ENCODE results near the gene SLC6A5. TPM values are rescaled to one million over a fixed set of nuclear protein-coding genes. Genes with fewer than 3 reads are reported as not detected.

SLC6A5 gene
- total RNA-seq, 1 experiment from 2014 or later = not detected

GRCh38 chr11:20634781-20635180 is 35.4 kb downstream of the SLC6A5 start:
- no peak overlapping the region for H3K27ac ChIP-seq (ENCODE audit: low read length)
- no peaks in the 10 kb centered on the region for H3K4me1 ChIP-seq (ENCODE audit: control insufficient read depth, insufficient read depth, low read length)
- no peaks in the 10 kb centered on the region for H3K36me3 ChIP-seq (ENCODE audit: control insufficient read depth, insufficient read depth, low read length)
- ChIA-PET POLR2A (no interaction called here), CTCF (no interaction called here)
- no peak for DNase-seq (ENCODE audit: low read depth, low spot score)
- no peaks in the 10 kb centered on the region for H3K9me3 ChIP-seq (ENCODE audit: control insufficient read depth, insufficient read depth, low read depth, low read length)
- H3K27me3 ChIP-seq (ENCODE audit: control insufficient read depth, insufficient read depth, low read length) = peaks cover 3% of the 10 kb centered on the region
- TF ChIP-seq POLR2AphosphoS5 (IDR thresholded peaks at IDR 0.05; ENCODE audit: low read depth, low read length) = no peak
- TF ChIP-seq TCF7L2 (IDR thresholded peaks at IDR 0.05; ENCODE audit: low read depth, low read length) = no peak
- TF ChIP-seq, protein P1, sequence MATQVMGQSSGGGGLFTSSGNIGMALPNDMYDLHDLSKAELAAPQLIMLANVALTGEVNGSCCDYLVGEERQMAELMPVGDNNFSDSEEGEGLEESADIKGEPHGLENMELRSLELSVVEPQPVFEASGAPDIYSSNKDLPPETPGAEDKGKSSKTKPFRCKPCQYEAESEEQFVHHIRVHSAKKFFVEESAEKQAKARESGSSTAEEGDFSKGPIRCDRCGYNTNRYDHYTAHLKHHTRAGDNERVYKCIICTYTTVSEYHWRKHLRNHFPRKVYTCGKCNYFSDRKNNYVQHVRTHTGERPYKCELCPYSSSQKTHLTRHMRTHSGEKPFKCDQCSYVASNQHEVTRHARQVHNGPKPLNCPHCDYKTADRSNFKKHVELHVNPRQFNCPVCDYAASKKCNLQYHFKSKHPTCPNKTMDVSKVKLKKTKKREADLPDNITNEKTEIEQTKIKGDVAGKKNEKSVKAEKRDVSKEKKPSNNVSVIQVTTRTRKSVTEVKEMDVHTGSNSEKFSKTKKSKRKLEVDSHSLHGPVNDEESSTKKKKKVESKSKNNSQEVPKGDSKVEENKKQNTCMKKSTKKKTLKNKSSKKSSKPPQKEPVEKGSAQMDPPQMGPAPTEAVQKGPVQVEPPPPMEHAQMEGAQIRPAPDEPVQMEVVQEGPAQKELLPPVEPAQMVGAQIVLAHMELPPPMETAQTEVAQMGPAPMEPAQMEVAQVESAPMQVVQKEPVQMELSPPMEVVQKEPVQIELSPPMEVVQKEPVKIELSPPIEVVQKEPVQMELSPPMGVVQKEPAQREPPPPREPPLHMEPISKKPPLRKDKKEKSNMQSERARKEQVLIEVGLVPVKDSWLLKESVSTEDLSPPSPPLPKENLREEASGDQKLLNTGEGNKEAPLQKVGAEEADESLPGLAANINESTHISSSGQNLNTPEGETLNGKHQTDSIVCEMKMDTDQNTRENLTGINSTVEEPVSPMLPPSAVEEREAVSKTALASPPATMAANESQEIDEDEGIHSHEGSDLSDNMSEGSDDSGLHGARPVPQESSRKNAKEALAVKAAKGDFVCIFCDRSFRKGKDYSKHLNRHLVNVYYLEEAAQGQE (IDR thresholded peaks at IDR 0.05; ENCODE audit: insufficient read depth in 1 of 2, low read depth in 2 of 2, low read length in 1 of 2) = no peak
- TF ChIP-seq, protein P2, sequence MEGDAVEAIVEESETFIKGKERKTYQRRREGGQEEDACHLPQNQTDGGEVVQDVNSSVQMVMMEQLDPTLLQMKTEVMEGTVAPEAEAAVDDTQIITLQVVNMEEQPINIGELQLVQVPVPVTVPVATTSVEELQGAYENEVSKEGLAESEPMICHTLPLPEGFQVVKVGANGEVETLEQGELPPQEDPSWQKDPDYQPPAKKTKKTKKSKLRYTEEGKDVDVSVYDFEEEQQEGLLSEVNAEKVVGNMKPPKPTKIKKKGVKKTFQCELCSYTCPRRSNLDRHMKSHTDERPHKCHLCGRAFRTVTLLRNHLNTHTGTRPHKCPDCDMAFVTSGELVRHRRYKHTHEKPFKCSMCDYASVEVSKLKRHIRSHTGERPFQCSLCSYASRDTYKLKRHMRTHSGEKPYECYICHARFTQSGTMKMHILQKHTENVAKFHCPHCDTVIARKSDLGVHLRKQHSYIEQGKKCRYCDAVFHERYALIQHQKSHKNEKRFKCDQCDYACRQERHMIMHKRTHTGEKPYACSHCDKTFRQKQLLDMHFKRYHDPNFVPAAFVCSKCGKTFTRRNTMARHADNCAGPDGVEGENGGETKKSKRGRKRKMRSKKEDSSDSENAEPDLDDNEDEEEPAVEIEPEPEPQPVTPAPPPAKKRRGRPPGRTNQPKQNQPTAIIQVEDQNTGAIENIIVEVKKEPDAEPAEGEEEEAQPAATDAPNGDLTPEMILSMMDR (IDR thresholded peaks at IDR 0.05) = no peak
- TF ChIP-seq SIN3A (IDR thresholded peaks at IDR 0.05; ENCODE audit: borderline replicate concordance, insufficient read depth, low read depth, low read length) = no peak
- H3K4me3 ChIP-seq (ENCODE audit: low read depth in 2 of 2, low read length in 2 of 2) = no peak overlapping the region
- intact Hi-C loops (cut with micrococcal nuclease; ENCODE audit: unreplicated experiment) (no loop called here), in situ Hi-C loops (cut with HindIII; ENCODE audit: low pct_unique_long_range_greater_than_20kb, low sequenced_read_pairs) (no loop called here)
- no peak for ATAC-seq
- no TSS peak for BruUV-seq (replicated peaks)

DNA sequence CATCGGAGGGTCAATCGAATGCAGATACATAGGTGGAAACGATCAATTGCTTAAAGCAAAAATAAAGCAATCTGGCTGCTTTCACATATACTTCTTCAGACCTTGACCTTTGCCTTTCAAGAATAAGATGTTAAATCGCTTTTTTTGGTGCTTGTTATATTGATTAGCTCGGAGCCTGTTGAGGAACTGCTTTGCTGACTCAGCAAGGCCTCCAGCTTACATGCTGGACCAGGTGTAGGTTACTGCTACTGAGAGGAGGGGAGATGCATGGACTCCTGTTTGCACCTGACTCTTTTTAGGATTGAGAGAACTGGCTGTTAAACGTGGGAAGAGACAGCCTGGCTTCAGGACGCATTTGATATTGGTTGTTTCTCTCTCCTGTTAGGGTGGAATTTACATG is 38.7 kb downstream of the SLC6A5 start:
- H3K9me3 ChIP-seq (ENCODE audit: control insufficient read depth, insufficient read depth, low read depth, low read length) = no peaks in the 10 kb centered on the region
- TF ChIP-seq, protein P2 (IDR thresholded peaks at IDR 0.05) = no peak
- TF ChIP-seq SIN3A (IDR thresholded peaks at IDR 0.05; ENCODE audit: borderline replicate concordance, insufficient read depth, low read depth, low read length) (no peak), POLR2AphosphoS5 (IDR thresholded peaks at IDR 0.05; ENCODE audit: low read depth, low read length) (no peak)
- BruUV-seq (replicated peaks) = no TSS peak
- no peaks in the 10 kb centered on the region for H3K4me1 ChIP-seq (ENCODE audit: control insufficient read depth, insufficient read depth, low read length)
- no peak for ATAC-seq
- H3K27me3 ChIP-seq (ENCODE audit: control insufficient read depth, insufficient read depth, low read length) = peaks cover 3% of the 10 kb centered on the region
- no peaks in the 10 kb centered on the region for H3K36me3 ChIP-seq (ENCODE audit: control insufficient read depth, insufficient read depth, low read length)
- no peak overlapping the region for H3K4me3 ChIP-seq (ENCODE audit: low read depth in 2 of 2, low read length in 2 of 2)
- POLR2A ChIA-PET = no interaction called here
- no peak for DNase-seq (ENCODE audit: low read depth, low spot score)
- in situ Hi-C loops (cut with HindIII; ENCODE audit: low pct_unique_long_range_greater_than_20kb, low sequenced_read_pairs) (no loop called here), intact Hi-C loops (cut with micrococcal nuclease; ENCODE audit: unreplicated experiment) (no loop called here)
- no peak overlapping the region for H3K27ac ChIP-seq (ENCODE audit: low read length)
- CTCF ChIA-PET = no interaction called here

Data from Panc1 (cell line).